ENCODE data around the gene C4orf50.

Gene C4orf50

GRCh38 chr4:5921101-5921980 lies 96.9 kb downstream of the C4orf50 start:
- DNase-seq (ENCODE audit: low read depth in 2 of 2), result no peak

- no peak for DNase-seq (ENCODE audit: low read depth in 2 of 2)
Measured at GRCh38 chr4:5919571-5919970, 98.7 kb downstream of the C4orf50 start.

DNA sequence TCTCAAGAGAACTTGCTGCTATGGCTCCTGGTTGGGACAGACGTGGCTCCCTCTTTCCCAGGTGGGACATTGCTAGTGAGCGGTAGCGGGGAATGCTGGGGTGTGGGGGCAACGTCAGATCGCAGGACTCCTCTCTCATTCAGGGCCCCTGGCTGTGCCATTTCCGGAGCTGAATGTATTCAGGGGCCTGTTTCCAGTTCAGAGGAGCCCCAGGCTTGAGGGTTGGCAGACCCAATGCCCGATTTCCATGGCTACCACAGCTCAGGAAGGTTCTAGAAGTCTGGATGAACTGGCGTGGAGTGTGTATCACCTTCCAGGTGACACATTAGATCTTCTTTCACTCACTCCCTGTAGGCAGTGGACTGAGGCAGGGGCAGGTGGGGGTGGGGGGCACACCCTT lies 99.2 kb downstream of the C4orf50 start:
- DNase-seq (ENCODE audit: low read depth in 2 of 2), result no peak

DNA sequence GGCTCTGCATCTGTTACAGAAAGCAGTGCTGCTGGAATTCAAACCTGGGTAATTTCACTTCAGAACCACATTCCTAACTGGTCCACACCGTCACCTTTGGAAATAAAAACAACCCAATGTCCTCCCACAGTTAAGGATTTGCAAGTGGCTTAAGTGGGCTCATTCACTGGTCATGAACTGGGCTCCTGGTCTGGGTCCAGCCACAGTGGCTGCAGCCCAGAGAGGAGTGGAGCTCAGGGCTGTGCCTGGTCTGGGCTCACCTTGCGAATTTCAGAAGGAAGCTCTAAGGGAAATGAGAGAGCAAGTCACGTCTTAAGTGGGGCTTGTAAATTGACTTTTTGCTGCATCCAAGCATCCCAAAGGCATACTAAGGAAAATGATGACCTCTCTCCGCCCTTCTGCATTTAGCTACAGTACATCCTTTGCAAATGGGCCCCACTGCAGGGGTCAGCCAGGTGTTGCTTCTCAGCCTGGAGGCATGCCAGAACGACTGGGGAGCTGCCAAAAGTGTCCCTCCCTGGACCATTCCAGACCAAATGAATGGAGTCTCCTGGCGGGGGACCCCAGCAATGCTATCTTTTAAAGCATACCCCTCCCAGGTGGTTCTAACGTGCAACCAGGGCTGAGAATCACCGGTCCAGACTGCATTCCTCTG lies 99.8 kb downstream of the C4orf50 start:
- DNase-seq (ENCODE audit: low read depth in 2 of 2), result no peak

DNA sequence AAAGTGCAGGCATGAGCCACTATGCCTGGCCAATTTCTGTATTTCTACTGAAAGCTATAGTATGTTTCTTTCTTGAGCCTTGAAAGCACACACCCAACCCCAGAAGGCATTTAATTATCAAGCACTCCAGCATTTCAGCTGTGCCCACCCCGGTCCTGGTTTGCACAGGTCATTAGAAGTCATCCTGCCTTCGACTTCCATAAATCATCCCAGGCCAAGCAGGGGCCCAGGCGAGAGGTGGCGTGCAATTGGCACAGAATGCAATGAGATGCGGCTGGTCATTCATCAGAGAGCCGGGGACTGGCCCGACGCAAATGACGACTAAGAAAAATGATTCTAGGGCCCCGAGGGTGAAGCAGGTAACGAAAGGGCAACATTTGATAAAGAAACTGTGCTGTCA lies 100.6 kb downstream of the C4orf50 start:
- no peak for DNase-seq (ENCODE audit: low read depth in 2 of 2)

DNA sequence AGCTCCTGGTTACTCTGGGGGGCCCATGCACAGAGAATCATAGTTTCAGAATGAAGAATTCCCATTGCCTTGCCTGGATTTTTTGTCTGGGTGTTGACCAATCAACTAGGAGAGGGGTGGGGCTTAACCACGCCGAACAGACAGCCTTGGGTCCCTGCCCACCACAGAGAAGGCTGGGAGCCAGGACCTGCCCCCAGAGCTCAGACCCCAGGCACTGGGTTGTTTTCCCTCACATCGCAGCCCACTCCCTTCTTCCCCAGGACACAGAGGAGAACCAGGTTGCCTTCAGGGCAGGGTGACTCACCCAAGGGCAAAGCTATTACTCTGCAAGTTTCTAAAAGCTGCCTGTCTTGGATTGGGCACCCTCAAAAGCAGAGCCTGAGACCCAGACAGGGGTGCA lies 102.0 kb downstream of the C4orf50 start:
- DNase-seq (ENCODE audit: low read depth in 2 of 2), result no peak

- DNase-seq (ENCODE audit: low read depth in 2 of 2), result no peak
Measured at GRCh38 chr4:5913454-5913853, 104.8 kb downstream of the C4orf50 start.

DNA sequence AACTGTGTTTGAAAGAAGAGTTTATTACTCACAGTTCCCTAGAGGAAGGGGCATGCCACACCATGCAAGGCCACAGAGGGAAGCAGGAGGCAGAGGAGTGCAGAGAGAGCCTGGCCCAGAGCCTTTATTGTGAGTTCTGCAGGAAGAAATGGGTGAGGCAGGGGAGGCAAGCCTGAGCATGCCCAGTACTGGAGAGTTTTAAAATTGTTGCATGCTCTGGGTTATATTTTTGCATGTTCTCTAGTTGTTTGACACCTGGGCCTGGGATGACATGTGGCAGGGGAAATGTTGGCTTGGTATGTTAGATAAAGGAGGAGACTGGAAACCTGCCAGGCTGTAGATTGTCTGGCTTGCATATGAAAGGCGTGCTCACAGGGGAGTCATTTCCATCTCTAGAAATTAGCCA lies 105.6 kb downstream of the C4orf50 start:
- no peak for DNase-seq (ENCODE audit: low read depth in 2 of 2)

DNA sequence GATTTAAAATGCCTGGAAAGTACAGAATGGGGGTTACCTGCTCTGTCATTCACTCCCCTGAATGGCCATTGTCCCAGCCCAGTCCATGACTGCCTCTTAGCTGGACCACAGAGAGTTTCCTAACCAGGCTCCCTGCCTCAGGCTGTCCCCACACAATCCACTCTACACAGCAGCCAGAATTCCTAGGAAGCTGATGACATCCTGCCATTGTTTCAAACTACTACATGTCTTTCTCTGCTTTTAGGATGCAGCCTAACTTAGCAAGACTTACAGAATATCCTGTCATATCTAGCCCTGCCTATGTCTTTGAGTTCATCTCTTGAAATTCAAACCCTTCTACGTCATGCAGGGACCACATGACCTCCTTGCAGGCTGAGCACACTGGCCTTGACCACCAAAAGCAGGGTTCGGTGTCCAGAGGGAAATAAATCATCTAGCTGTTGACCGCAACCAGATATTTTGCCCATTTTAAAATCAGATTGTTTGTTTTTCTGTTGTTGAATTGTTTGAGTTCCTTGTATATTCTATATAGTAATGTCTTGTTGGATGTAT lies 109.3 kb downstream of the C4orf50 start:
- no peak for DNase-seq (ENCODE audit: low read depth in 2 of 2)

- no peak for DNase-seq (ENCODE audit: low read depth in 2 of 2)
Measured at GRCh38 chr4:5906191-5906590, 112.0 kb downstream of the C4orf50 start.

DNA sequence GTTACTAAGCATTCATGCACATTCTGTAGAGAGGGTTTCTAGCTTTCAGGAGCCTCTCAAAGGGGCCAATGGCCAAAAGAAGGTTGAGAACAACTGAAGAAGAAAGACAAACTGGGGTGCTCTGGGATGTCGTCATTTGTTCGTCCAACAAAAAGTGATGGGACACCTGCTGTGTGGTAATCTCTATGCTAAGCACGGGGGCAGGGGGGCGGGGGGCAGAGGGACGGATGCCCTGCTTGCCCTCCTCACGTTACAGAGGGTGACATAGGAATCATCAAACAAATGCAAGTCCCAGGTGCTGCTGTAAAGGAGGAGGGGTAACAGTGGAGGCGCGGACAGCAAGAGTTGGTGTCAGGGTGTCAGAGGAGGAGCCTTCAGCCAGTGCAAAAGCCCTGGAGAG lies 112.5 kb downstream of the C4orf50 start:
- no peak for DNase-seq (ENCODE audit: low read depth in 2 of 2)

DNA sequence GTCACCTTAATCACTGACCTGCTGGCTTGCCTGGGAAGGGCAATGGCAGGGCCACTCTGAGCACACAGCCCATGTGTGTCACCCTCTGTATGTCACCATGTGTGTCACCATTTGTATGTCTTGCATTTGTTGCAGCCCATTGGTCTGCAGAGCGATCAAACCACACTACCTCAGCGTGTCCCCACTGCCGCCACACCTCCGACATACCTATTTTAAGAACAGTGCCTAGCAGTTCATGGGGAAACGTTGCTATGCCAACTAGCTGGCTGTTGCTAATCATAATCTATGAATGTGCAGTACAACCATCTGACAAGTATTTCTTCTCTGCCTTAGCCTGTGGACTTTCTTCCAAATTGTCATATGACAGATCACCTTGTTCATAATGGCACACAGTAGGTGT lies 117.4 kb downstream of the C4orf50 start:
- no peak for DNase-seq (ENCODE audit: low read depth in 2 of 2)

DNA sequence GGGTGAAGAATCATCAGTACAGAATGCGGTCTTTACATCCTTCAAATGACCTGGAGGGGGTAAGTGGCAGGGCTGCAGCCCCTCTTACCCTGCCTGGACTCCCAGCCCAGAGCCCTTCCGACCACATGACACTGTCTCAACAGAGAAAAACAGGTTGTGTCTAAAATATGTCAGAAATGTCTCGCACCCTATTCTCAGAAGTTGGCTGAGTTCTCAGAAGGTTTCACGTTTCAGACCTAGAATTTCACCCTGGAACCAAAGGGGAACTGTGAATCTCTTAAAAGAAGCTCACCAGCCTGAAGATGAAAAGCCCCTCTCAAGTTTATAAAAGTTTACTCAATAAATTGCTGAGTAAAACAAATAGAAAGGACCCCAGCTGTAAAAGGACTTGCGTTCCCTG lies 118.3 kb downstream of the C4orf50 start:
- no peak for DNase-seq (ENCODE audit: low read depth in 2 of 2)

DNA sequence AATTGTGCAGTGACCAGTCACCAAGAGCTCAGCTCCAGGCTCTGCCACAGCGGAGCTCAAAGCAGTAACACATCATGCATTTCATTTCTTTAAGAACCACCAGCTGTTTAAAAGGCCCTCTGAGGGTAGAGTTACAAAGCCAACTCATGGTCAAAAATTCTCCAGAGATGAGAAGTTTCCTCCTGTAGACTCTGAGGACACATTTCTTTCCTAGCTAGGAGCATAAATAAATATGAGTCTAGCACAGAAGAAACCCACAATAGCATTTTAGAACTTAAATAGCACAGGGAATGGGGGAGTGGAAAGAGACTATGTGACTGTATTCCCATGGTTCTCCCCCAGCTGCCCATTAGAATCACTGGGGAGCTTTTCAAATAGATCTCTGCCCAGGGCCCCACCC lies 118.8 kb downstream of the C4orf50 start:
- DNase-seq (ENCODE audit: low read depth in 2 of 2), result no peak

- no peak for DNase-seq (ENCODE audit: low read depth in 2 of 2)
Measured at GRCh38 chr4:5897674-5898073, 120.6 kb downstream of the C4orf50 start.

- DNase-seq (ENCODE audit: low read depth in 2 of 2), result no peak
Measured at GRCh38 chr4:5895287-5895686, 122.9 kb downstream of the C4orf50 start.

GRCh38 chr4:5894266-5894665 lies 124.0 kb downstream of the C4orf50 start:
- DNase-seq (ENCODE audit: low read depth in 2 of 2), result no peak

GRCh38 chr4:5893591-5893990 lies 124.6 kb downstream of the C4orf50 start:
- no peak for DNase-seq (ENCODE audit: low read depth in 2 of 2)

GRCh38 chr4:5893004-5893580 lies 125.1 kb downstream of the C4orf50 start, which contains the start of gene CRMP1:
Gene CRMP1 (minus strand): TSS chr4:5893086. CDS start chr4:5892969, 117 bp downstream.
- DNase-seq (ENCODE audit: low read depth in 2 of 2), result no peak

GRCh38 chr4:5892323-5893003 lies 125.8 kb downstream of the C4orf50 start:
- no peak for DNase-seq (ENCODE audit: low read depth in 2 of 2)

GRCh38 chr4:5891563-5892322 lies 126.5 kb downstream of the C4orf50 start:
- DNase-seq (ENCODE audit: low read depth in 2 of 2), result no peak
